Upper lobe of left lung (tissue), 4 donors: ENCODE data around the gene SAMD11.

ENCODE experiments used
- CTCF ChIP-seq, 6 experiments: fragments of 450-650 bp in 4 of 6; fragments of 200-600 bp in 2 of 6; sonication (generic) in 2 of 6; IDR thresholded peaks; one replicate each; pipeline ENCODE4 v1.5.1; 2016 to 2019; ENCODE audit warnings: antibody characterized with exemption in 6 of 6
- POLR2A ChIP-seq, 4 donors: fragments of 450-650 bp; IDR thresholded peaks; one replicate each; pipeline ENCODE4 v1.5.1; 2016 to 2017; ENCODE audit warnings: antibody characterized with exemption in 4 of 4, mild to moderate bottlenecking in 2 of 4

GRCh38 chr1:914131-914890, 9.4 kb upstream of the SAMD11 start:
- TF ChIP-seq CTCF (IDR thresholded peaks at IDR 0.05) (no peak), POLR2A (IDR thresholded peaks at IDR 0.05) (no peak)
